ENCODE results near the gene P2RY11.

P2RY11 gene

GRCh38 chr19:10115392-10116084 is 4.0 kb downstream of the P2RY11 start:
- H3K36me3 Mint-ChIP-seq = peaks cover 4% of the 10 kb centered on the region
- peaks cover 44% of the 10 kb centered on the region for H3K4me1 Mint-ChIP-seq (ENCODE audit: low read depth)
- peak overlapping the region; percentile 76 for H3K27ac Mint-ChIP-seq

GRCh38 chr19:10116085-10116865 is 4.8 kb downstream of the P2RY11 start:
- Mint-ChIP-seq H3K36me3 (peaks cover 2% of the 10 kb centered on the region), H3K4me3 (peak overlapping the region; percentile 44), H3K27me3 (no peaks in the 10 kb centered on the region), H3K27ac (peak overlapping the region; percentile 76), H3K9me3 (ENCODE audit: low read depth) (no peaks in the 10 kb centered on the region), H3K4me1 (ENCODE audit: low read depth) (peaks cover 43% of the 10 kb centered on the region)

More at GRCh38 chr19:10115392-10116084, 4.0 kb downstream of the P2RY11 start:
- H3K27me3 Mint-ChIP-seq = no peaks in the 10 kb centered on the region
- H3K9me3 Mint-ChIP-seq (ENCODE audit: low read depth) = no peaks in the 10 kb centered on the region
- no peak overlapping the region for H3K4me3 Mint-ChIP-seq

GRCh38 chr19:10116866-10117616 is 5.5 kb downstream of the P2RY11 start:
- Mint-ChIP-seq H3K36me3 (no peaks in the 10 kb centered on the region), H3K4me1 (ENCODE audit: low read depth) (peaks cover 36% of the 10 kb centered on the region), H3K27me3 (no peaks in the 10 kb centered on the region), H3K4me3 (peak overlapping the region; percentile 51), H3K9me3 (ENCODE audit: low read depth) (no peaks in the 10 kb centered on the region), H3K27ac (peak overlapping the region; percentile 76)

GRCh38 chr19:10118960-10119359 is 7.5 kb downstream of the P2RY11 start:
- Mint-ChIP-seq H3K27ac (peak overlapping the region; percentile 87), H3K36me3 (no peaks in the 10 kb centered on the region), H3K9me3 (ENCODE audit: low read depth) (no peaks in the 10 kb centered on the region), H3K4me1 (ENCODE audit: low read depth) (peaks cover 24% of the 10 kb centered on the region), H3K4me3 (peak overlapping the region; percentile 97), H3K27me3 (no peaks in the 10 kb centered on the region)

GRCh38 chr19:10120538-10121189 is 9.2 kb downstream of the P2RY11 start:
- Mint-ChIP-seq H3K27me3 (no peaks in the 10 kb centered on the region), H3K4me1 (ENCODE audit: low read depth) (peaks cover 24% of the 10 kb centered on the region), H3K36me3 (peaks cover 3% of the 10 kb centered on the region), H3K4me3 (no peak overlapping the region), H3K27ac (no peak overlapping the region), H3K9me3 (ENCODE audit: low read depth) (no peaks in the 10 kb centered on the region)

- no peak overlapping the region for H3K4me3 Mint-ChIP-seq
- H3K27ac Mint-ChIP-seq = no peak overlapping the region
- H3K4me1 Mint-ChIP-seq (ENCODE audit: low read depth) = peaks cover 22% of the 10 kb centered on the region
Observed at GRCh38 chr19:10122045-10122444, 10.6 kb downstream of the P2RY11 start.

DNA sequence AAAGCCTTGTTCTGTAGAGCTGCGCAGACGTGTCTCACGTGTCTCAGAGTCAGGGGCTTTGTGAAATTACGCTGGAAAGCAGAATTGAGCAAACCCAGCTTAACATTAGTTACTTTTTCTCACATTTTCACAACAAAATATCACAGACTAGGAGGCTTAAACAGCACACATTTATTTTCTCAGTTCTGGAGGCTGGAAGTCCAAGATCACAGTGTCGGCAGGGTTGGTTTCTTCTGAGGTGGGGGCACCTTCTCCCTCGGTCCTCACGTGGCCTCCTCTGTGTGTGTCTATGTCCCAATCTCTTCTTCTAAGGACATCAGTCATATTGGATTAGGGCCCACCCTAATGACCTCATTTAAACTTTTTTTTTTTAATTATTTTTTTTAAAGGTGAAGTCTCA is 12.9 kb downstream of the P2RY11 start:
- Mint-ChIP-seq H3K4me1 (ENCODE audit: low read depth) (peaks cover 8% of the 10 kb centered on the region), H3K27me3 (no peaks in the 10 kb centered on the region), H3K27ac (peak overlapping the region; percentile 22), H3K9me3 (ENCODE audit: low read depth) (no peaks in the 10 kb centered on the region), H3K4me3 (no peak overlapping the region), H3K36me3 (peaks cover 3% of the 10 kb centered on the region)

More at GRCh38 chr19:10122045-10122444, 10.6 kb downstream of the P2RY11 start:
- Mint-ChIP-seq H3K9me3 (ENCODE audit: low read depth) (no peaks in the 10 kb centered on the region), H3K27me3 (no peaks in the 10 kb centered on the region), H3K36me3 (peaks cover 3% of the 10 kb centered on the region)

GRCh38 chr19:10126213-10126639 is 14.7 kb downstream of the P2RY11 start:
- Mint-ChIP-seq H3K4me3 (no peak overlapping the region), H3K27me3 (no peaks in the 10 kb centered on the region), H3K4me1 (ENCODE audit: low read depth) (no peaks in the 10 kb centered on the region), H3K27ac (peak overlapping the region; percentile 34), H3K9me3 (ENCODE audit: low read depth) (no peaks in the 10 kb centered on the region), H3K36me3 (peaks cover 3% of the 10 kb centered on the region)

DNA sequence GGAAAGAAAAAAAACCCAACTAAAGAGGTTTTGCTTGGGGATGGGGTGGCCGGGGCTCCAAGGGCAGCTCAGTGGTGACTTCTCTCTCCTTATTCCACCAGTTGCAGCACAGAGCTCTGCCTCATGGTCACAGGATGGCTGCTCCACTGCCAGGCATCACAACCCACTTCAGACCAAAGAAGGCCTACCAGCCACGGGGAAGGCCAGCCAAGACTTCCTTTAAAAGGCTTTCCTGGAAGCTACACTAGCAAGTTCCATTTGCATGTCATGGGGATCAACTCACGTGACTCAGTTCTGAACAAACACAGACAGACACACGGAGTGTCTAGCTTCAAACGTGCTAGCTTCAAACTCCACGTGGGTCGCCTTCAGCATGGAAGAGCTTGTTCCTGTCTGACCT is 21.4 kb downstream of the P2RY11 start:
- Mint-ChIP-seq H3K27me3 (no peaks in the 10 kb centered on the region), H3K4me3 (no peak overlapping the region), H3K27ac (peak overlapping the region; percentile 82), H3K9me3 (ENCODE audit: low read depth) (no peaks in the 10 kb centered on the region), H3K4me1 (ENCODE audit: low read depth) (no peaks in the 10 kb centered on the region), H3K36me3 (peaks cover 7% of the 10 kb centered on the region)

- H3K27ac Mint-ChIP-seq = no peak overlapping the region
- no peaks in the 10 kb centered on the region for H3K9me3 Mint-ChIP-seq (ENCODE audit: low read depth)
- H3K4me1 Mint-ChIP-seq (ENCODE audit: low read depth) = no peaks in the 10 kb centered on the region
- no peak overlapping the region for H3K4me3 Mint-ChIP-seq
- H3K36me3 Mint-ChIP-seq = peaks cover 7% of the 10 kb centered on the region
- H3K27me3 Mint-ChIP-seq = no peaks in the 10 kb centered on the region
Observed at GRCh38 chr19:10133596-10133995, 22.1 kb downstream of the P2RY11 start.

DNA sequence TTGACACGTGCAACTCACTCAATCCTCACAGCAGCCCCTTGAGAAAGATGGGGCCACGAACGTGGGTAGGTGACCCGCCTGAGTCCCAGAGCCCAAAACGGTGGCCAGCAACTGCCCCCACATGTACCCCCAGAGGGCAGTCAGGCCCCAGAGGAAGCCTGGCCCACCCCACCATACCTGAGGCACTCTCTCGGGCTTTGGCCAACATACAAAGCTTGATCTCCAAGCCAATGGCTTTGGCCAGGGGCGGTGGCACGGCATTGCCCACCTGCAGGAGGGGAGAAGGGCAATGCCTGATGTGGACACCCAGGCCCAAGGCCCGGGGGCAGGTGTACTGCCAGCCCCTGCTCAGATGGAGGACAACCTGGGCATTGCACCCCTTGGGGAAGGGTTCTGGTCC is 22.5 kb downstream of the P2RY11 start:
- no peaks in the 10 kb centered on the region for H3K27me3 Mint-ChIP-seq
- peaks cover 7% of the 10 kb centered on the region for H3K36me3 Mint-ChIP-seq
- no peaks in the 10 kb centered on the region for H3K4me1 Mint-ChIP-seq (ENCODE audit: low read depth)
- H3K27ac Mint-ChIP-seq = no peak overlapping the region
- no peaks in the 10 kb centered on the region for H3K9me3 Mint-ChIP-seq (ENCODE audit: low read depth)
- no peak overlapping the region for H3K4me3 Mint-ChIP-seq

DNA sequence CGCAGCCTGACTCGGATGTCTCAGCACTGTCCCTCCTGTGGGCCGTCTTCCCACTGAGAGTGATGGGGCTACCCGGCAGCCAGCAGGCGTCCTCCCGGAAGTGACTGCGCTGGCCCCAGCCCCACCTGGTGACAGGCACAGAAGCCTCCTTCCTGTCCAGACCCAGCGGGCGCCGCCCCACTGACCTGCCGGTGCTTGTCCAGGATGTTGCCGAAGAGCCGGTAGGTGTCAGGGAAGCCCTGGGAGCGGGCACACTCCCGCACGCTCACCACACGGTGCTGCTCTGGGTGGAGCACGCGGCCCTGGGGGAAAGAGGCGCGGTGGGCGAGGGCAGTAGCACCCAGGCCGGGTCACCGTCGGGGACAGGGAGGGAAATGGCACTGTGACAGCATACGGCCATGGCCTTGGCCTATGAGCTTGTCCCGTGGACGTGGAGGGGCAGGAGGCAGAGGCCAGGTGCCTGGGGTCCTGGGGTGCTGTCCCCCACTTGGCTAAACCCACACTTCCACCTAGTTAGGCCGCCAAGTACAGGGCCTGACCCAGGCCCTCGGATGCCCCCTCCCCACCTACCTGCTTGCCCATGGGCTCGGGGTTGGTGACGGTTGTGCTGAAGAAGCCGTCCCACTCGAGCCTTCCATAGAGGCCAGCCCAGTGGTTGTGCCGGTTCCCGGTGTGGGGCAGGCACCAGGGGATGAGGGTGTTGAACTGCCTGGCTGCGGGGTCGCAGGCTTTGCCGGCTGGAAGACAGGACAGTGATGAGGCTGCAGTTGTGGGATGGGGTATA is 24.2 kb downstream of the P2RY11 start:
- H3K4me3 Mint-ChIP-seq = no peak overlapping the region
- H3K4me1 Mint-ChIP-seq (ENCODE audit: low read depth) = no peaks in the 10 kb centered on the region
- H3K27me3 Mint-ChIP-seq = no peaks in the 10 kb centered on the region
- H3K9me3 Mint-ChIP-seq (ENCODE audit: low read depth) = no peaks in the 10 kb centered on the region
- no peak overlapping the region for H3K27ac Mint-ChIP-seq
- peaks cover 7% of the 10 kb centered on the region for H3K36me3 Mint-ChIP-seq

DNA sequence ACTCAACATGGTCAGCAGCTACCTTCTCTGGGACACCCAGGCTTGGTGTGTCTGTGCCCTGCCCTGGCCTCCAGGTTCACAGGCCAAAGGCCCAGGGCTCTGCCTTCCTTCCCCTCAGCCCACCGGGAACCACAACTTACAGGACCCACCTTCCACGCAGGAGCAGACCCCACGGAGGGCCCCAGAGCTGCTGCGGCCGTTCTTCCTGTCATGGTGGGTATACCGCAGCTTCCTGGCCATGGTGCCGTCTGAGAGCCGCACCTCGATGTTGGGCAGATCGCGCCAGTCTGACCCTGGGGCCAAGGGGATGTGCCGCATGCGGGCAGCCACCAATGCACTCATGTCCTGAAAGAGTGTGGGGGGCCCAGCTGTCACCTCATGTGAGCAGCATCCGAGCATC is 25.4 kb downstream of the P2RY11 start:
- H3K4me1 Mint-ChIP-seq (ENCODE audit: low read depth) = peaks cover 10% of the 10 kb centered on the region
- H3K36me3 Mint-ChIP-seq = peaks cover 4% of the 10 kb centered on the region
- no peak overlapping the region for H3K27ac Mint-ChIP-seq

More for the DNA sequence above, 25.4 kb downstream of the P2RY11 start:
- Mint-ChIP-seq H3K9me3 (ENCODE audit: low read depth) (no peaks in the 10 kb centered on the region), H3K27me3 (no peaks in the 10 kb centered on the region), H3K4me3 (no peak overlapping the region)

Measured in activated naive CD8-positive, alpha-beta T cell (primary cell).